PC-3 (cell line): ENCODE measurements around the gene DCLK1. TPM values are rescaled to one million over a fixed set of nuclear protein-coding genes. Genes with fewer than 3 reads are reported as not detected.

Experiments used
- ATAC-seq: fragments of 200-7000 bp; cut with Tn5 transposase; 2 replicates; pipeline ENCODE4 v1.9.1; 2020; ENCODE audit warnings: mild to moderate bottlenecking, moderate library complexity
- BruUV-seq: library from RNA; stranded (reverse); fragments of 400-500 nt; replicated peaks from 2 replicates; lab custom pipeline; 2021; lab: Mats Ljungman, UMichigan
- CTCF ChIA-PET: fragments of 300-600 bp; sonication (Branson Sonifier 250); formaldehyde crosslinking; loops from one replicate; lab custom pipeline; 2022; ENCODE audit warnings: antibody characterized with exemption; lab: Charles Lee
- POLR2A ChIA-PET: fragments of 300-600 bp; sonication (Branson Sonifier 250); formaldehyde crosslinking; loops from one replicate; lab custom pipeline; 2022; ENCODE audit warnings: antibody characterized with exemption; ENCODE audit not compliant: unreplicated experiment; lab: Charles Lee
- DNase-seq: peaks from one replicate; pipeline ENCODE4 v3.0.0-alpha.2; 2015
- H2AFZ ChIP-seq: fragments of 300-600 bp; sonication (generic); 2 replicates; pipeline ENCODE4 v1.6.0; 2016; ENCODE audit warnings: antibody characterized with exemption, low read length
- H3F3A ChIP-seq: fragments of 300-600 bp; sonication (generic); one replicate; pipeline ENCODE4 v1.6.0; 2017; ENCODE audit warnings: antibody characterized with exemption, low read length, control low read depth, mild to moderate bottlenecking; ENCODE audit not compliant: unreplicated experiment
- H3K27ac ChIP-seq: fragments of 300-600 bp; sonication (generic); 2 replicates; pipeline ENCODE4 v1.5.1; 2016; ENCODE audit warnings: mild to moderate bottlenecking, low read length
- H3K27me3 ChIP-seq: fragments of 300-600 bp; sonication (generic); 2 replicates; pipeline ENCODE4 v1.6.1; 2016; ENCODE audit warnings: low read length, mixed read lengths
- H3K36me3 ChIP-seq: fragments of 300-600 bp; sonication (generic); 2 replicates; pipeline ENCODE4 v1.6.1; 2016; ENCODE audit warnings: low read depth, mixed run types, low read length, mixed read lengths
- H3K4me1 ChIP-seq: fragments of 300-600 bp; sonication (generic); 2 replicates; pipeline ENCODE4 v1.5.1; 2016; ENCODE audit warnings: low read length; ENCODE audit not compliant: insufficient read depth
- H3K4me2 ChIP-seq: fragments of 300-600 bp; sonication (generic); 2 replicates; pipeline ENCODE4 v1.6.0; 2016; ENCODE audit warnings: low read length
- H3K4me3 ChIP-seq: fragments of 300-600 bp; sonication (generic); 2 replicates; pipeline ENCODE4 v1.5.1; 2016; ENCODE audit warnings: mild to moderate bottlenecking, low read length, mixed read lengths
- H3K79me2 ChIP-seq: fragments of 300-600 bp; sonication (generic); 2 replicates; pipeline ENCODE4 v1.6.1; 2017; ENCODE audit warnings: low read length, mixed read lengths
- H3K9ac ChIP-seq: fragments of 300-600 bp; sonication (generic); 2 replicates; pipeline ENCODE4 v1.6.0; 2016; ENCODE audit warnings: mild to moderate bottlenecking, low read length
- H3K9me2 ChIP-seq: fragments of 300-600 bp; sonication (generic); replicated peaks from 2 replicates; pipeline ENCODE4 v1.6.1; 2016; ENCODE audit warnings: mixed run types, low read length, mixed read lengths
- H3K9me3 ChIP-seq: fragments of 300-600 bp; sonication (generic); 2 replicates; pipeline ENCODE4 v1.6.1; 2016; ENCODE audit warnings: low read length, mixed read lengths
- H4K20me1 ChIP-seq: fragments of 300-600 bp; sonication (generic); 2 replicates; pipeline ENCODE4 v1.6.1; 2016; ENCODE audit warnings: low read length, mixed read lengths
- CTCF ChIP-seq: fragments of 300-600 bp; sonication (generic); conservative IDR thresholded peaks from 2 replicates; pipeline ENCODE4 v1.5.1; 2017; ENCODE audit warnings: antibody characterized with exemption, low read depth, mild to moderate bottlenecking, low read length
- EZH2 ChIP-seq: fragments of 300-600 bp; sonication (generic); IDR thresholded peaks from one replicate; pipeline ENCODE4 v1.6.1; 2017; ENCODE audit warnings: antibody characterized with exemption, mild to moderate bottlenecking, low read length; ENCODE audit not compliant: unreplicated experiment
- EZH2phosphoT487 ChIP-seq: fragments of 300-600 bp; sonication (generic); IDR thresholded peaks from 2 replicates; pipeline ENCODE4 v1.6.1; 2018; ENCODE audit warnings: mild to moderate bottlenecking, antibody characterized with exemption, low read length, borderline replicate concordance
- intact Hi-C: fragments of 100-400 bp; cut with micrococcal nuclease; formaldehyde crosslinking; loops from 2 replicates; pipeline ENCODE4 v1.9.0; 2023
- total RNA-seq: library from RNA; depleted of rRNA; stranded (reverse); fragments of >200 nt; gene quantifications from 2 replicates; pipeline ENCODE4 v1.2.3, GENCODE V29; 2014

DCLK1 gene
- total RNA-seq, 1 experiment from 2014 or later: not detected

- Histone ChIP-seq H3K9me2 (no peaks in the 10 kb centered on the region), H3K9ac (no peak overlapping the region), H2AFZ (no peak overlapping the region), H3F3A (no peaks in the 10 kb centered on the region), H3K27ac (no peak overlapping the region), H3K27me3 (peaks cover 5% of the 10 kb centered on the region; the same call in 1 of the 2 replicates), H3K4me3 (no peak overlapping the region), H3K9me3 (no peaks in the 10 kb centered on the region), H3K36me3 (no peaks in the 10 kb centered on the region), H3K4me1 (peaks cover 6% of the 10 kb centered on the region; the same call in 1 of the 2 replicates), H3K79me2 (no peaks in the 10 kb centered on the region), H3K4me2 (no peak overlapping the region), H4K20me1 (no peaks in the 10 kb centered on the region)
- intact Hi-C loops: loop anchor here (10.0 kb wide), 1 partner anchor 60 kb away; no protein-coding TSS in a partner anchor
- no peak for TF ChIP-seq EZH2
- no peak for TF ChIP-seq EZH2phosphoT487
- TF ChIP-seq CTCF: no peak
- POLR2A ChIA-PET: no interaction called here
- BruUV-seq: no TSS peak
- DNase-seq (no peak), ATAC-seq (no peak)
- CTCF ChIA-PET: no interaction called here
These were observed 406.7 kb downstream of the DCLK1 start for GRCh38 chr13:35724446-35724845.

- POLR2A ChIA-PET: no interaction called here
- Histone ChIP-seq H3K9me2 (no peaks in the 10 kb centered on the region), H3K4me3 (no peak overlapping the region), H3K4me2 (no peak overlapping the region), H3K9me3 (no peaks in the 10 kb centered on the region), H3K4me1 (peaks cover 6% of the 10 kb centered on the region; the same call in 1 of the 2 replicates), H3K36me3 (no peaks in the 10 kb centered on the region), H2AFZ (no peak overlapping the region), H3K79me2 (no peaks in the 10 kb centered on the region), H4K20me1 (no peaks in the 10 kb centered on the region), H3F3A (no peaks in the 10 kb centered on the region), H3K27me3 (peaks cover 3% of the 10 kb centered on the region; the same call in 1 of the 2 replicates), H3K9ac (no peak overlapping the region), H3K27ac (no peak overlapping the region)
- intact Hi-C loops: loop anchor here (2.0 to 10.0 kb wide), 2 partner anchors 61 to 237 kb away; no protein-coding TSS in a partner anchor
- TF ChIP-seq EZH2 (no peak), EZH2phosphoT487 (no peak), CTCF (no peak)
- ATAC-seq (no peak), DNase-seq (no peak)
- CTCF ChIA-PET: no interaction called here
- BruUV-seq: no TSS peak
These were observed 407.4 kb downstream of the DCLK1 start for GRCh38 chr13:35723821-35724220.

- ChIA-PET CTCF (interaction anchor here (0.6 to 1.1 kb wide), 3 partner anchors 66 to 615 kb away, joined by 3 read pairs; no protein-coding TSS in a partner anchor), POLR2A (no interaction called here)
- ATAC-seq (no peak), DNase-seq (no peak)
- Histone ChIP-seq H3K9me2 (no peaks in the 10 kb centered on the region), H3K9ac (no peak overlapping the region), H3K4me3 (no peak overlapping the region), H3K27ac (no peak overlapping the region), H3K27me3 (no peaks in the 10 kb centered on the region), H2AFZ (no peak overlapping the region), H3K4me1 (peaks cover 6% of the 10 kb centered on the region; the same call in 1 of the 2 replicates), H3K36me3 (no peaks in the 10 kb centered on the region), H3K79me2 (no peaks in the 10 kb centered on the region), H3K9me3 (no peaks in the 10 kb centered on the region), H3F3A (no peaks in the 10 kb centered on the region), H3K4me2 (no peak overlapping the region), H4K20me1 (no peaks in the 10 kb centered on the region)
- intact Hi-C loops: loop anchor here (2.0 to 10.0 kb wide), 2 partner anchors 62 to 238 kb away; no protein-coding TSS in a partner anchor
- BruUV-seq: no TSS peak
- TF ChIP-seq EZH2 (no peak), EZH2phosphoT487 (no peak), CTCF (no peak)
These were observed 408.1 kb downstream of the DCLK1 start for GRCh38 chr13:35723053-35723461.
